Measurements from ENCODE around the gene PSMG2. TPM values are rescaled to one million over a fixed set of nuclear protein-coding genes. Genes with fewer than 3 reads are reported as not detected.

Gene PSMG2
- total RNA-seq, 1 donor from 2014 or later: 96.8 TPM

GRCh38 chr18:12694032-12694431 is 8.8 kb upstream of the PSMG2 start:
- Mint-ChIP-seq H3K27me3 (ENCODE audit: insufficient read depth, low read depth) (no peaks in the 10 kb centered on the region), H3K27ac (no peak overlapping the region), H3K9me3 (no peaks in the 10 kb centered on the region), H3K4me3 (no peak overlapping the region), H3K36me3 (peaks cover 11% of the 10 kb centered on the region), H3K4me1 (no peaks in the 10 kb centered on the region)
- H3F3A ChIP-seq (ENCODE audit: low read depth): peaks cover 8% of the 10 kb centered on the region
- TF ChIP-seq CTCF (IDR thresholded peaks at IDR 0.05): no peak
- no peak overlapping the region for H3K4me3 ChIP-seq
- no peaks in the 10 kb centered on the region for H3K4me1 ChIP-seq
- no peaks in the 10 kb centered on the region for H3K27me3 ChIP-seq
- H3K79me2 ChIP-seq (ENCODE audit: low read depth): peaks cover 6% of the 10 kb centered on the region
- peaks cover 19% of the 10 kb centered on the region for H3K36me3 ChIP-seq
- no peaks in the 10 kb centered on the region for H4K20me1 ChIP-seq (ENCODE audit: low read depth)
- H2AFZ ChIP-seq (replicated peaks): no peak overlapping the region
- H3K4me2 ChIP-seq: no peak overlapping the region
- H3K27ac ChIP-seq: no peak overlapping the region
- DNase-seq (ENCODE audit: low spot score): no peak
- H3K9me3 ChIP-seq (ENCODE audit: low read depth): no peaks in the 10 kb centered on the region
- no peak overlapping the region for H3K9ac ChIP-seq

- H3K4me1 Mint-ChIP-seq: peaks cover 26% of the 10 kb centered on the region
- peaks cover 20% of the 10 kb centered on the region for H3K4me1 ChIP-seq
- no peaks in the 10 kb centered on the region for H3K9me3 ChIP-seq (ENCODE audit: low read depth)
- peaks cover 25% of the 10 kb centered on the region for H4K20me1 ChIP-seq (ENCODE audit: low read depth)
- H3K9ac ChIP-seq: no peak overlapping the region
- H3F3A ChIP-seq (ENCODE audit: low read depth): peaks cover 20% of the 10 kb centered on the region
- H3K4me2 ChIP-seq: no peak overlapping the region
- H3K27me3 Mint-ChIP-seq (ENCODE audit: insufficient read depth, low read depth): peaks cover 2% of the 10 kb centered on the region
- H3K4me3 ChIP-seq: no peak overlapping the region
- H3K27ac Mint-ChIP-seq: no peak overlapping the region
- H3K4me3 Mint-ChIP-seq: no peak overlapping the region
- peaks cover 58% of the 10 kb centered on the region for H3K79me2 ChIP-seq (ENCODE audit: low read depth)
- H3K9me3 Mint-ChIP-seq: no peaks in the 10 kb centered on the region
- peaks cover 34% of the 10 kb centered on the region for H3K36me3 ChIP-seq
- H3K27me3 ChIP-seq: no peaks in the 10 kb centered on the region
- no peak overlapping the region for H2AFZ ChIP-seq (replicated peaks)
- no peak for DNase-seq (ENCODE audit: low spot score)
- peaks cover 4% of the 10 kb centered on the region for H3K36me3 Mint-ChIP-seq
- H3K27ac ChIP-seq: no peak overlapping the region
- TF ChIP-seq EZH2 (IDR thresholded peaks at IDR 0.05) (no peak), EZH2phosphoT487 (IDR thresholded peaks at IDR 0.05) (no peak), CTCF (IDR thresholded peaks at IDR 0.05) (no peak)
Observed at GRCh38 chr18:12699747-12700146, 3.1 kb upstream of the PSMG2 start.

GRCh38 chr18:12701161-12701560 is 1.7 kb upstream of the PSMG2 start:
- H3K4me1 Mint-ChIP-seq: peaks cover 27% of the 10 kb centered on the region
- TF ChIP-seq EZH2 (IDR thresholded peaks at IDR 0.05) (no peak), EZH2phosphoT487 (IDR thresholded peaks at IDR 0.05) (no peak), CTCF (IDR thresholded peaks at IDR 0.05) (no peak)
- Histone ChIP-seq H3F3A (ENCODE audit: low read depth) (peaks cover 20% of the 10 kb centered on the region), H3K4me1 (peaks cover 20% of the 10 kb centered on the region), H3K36me3 (peaks cover 29% of the 10 kb centered on the region), H2AFZ (replicated peaks) (no peak overlapping the region), H3K27me3 (no peaks in the 10 kb centered on the region), H3K9ac (peak overlapping the region; percentile 100), H3K9me3 (ENCODE audit: low read depth) (no peaks in the 10 kb centered on the region), H3K27ac (no peak overlapping the region), H4K20me1 (ENCODE audit: low read depth) (peaks cover 26% of the 10 kb centered on the region), H3K79me2 (ENCODE audit: low read depth) (peaks cover 71% of the 10 kb centered on the region), H3K4me3 (peak overlapping the region; percentile 98), H3K4me2 (peak overlapping the region; percentile 88)
- H3K27ac Mint-ChIP-seq: no peak overlapping the region
- no peak for DNase-seq (ENCODE audit: low spot score)
- H3K9me3 Mint-ChIP-seq: no peaks in the 10 kb centered on the region
- H3K27me3 Mint-ChIP-seq (ENCODE audit: insufficient read depth, low read depth): peaks cover 2% of the 10 kb centered on the region
- H3K4me3 Mint-ChIP-seq: peak overlapping the region; percentile 100
- peaks cover 2% of the 10 kb centered on the region for H3K36me3 Mint-ChIP-seq

Measured in neural progenitor cell (in vitro differentiated cells).